Right ventricle myocardium inferior (tissue), 1 donor: ENCODE data around the gene SNORC. TPM values are rescaled to one million over a fixed set of nuclear protein-coding genes. Genes with fewer than 3 reads are reported as not detected.
"Not testable (repeated sequence)": the region's sequence is repeated elsewhere in the genome, so short reads cannot be mapped to it uniquely, and the experiment has no call there.

Experiments
- ATAC-seq: fragments of 200-7000 bp; cut with Tn5 transposase; one replicate; pipeline ENCODE4 v1.9.1; 2020; ENCODE audit warnings: mild to moderate bottlenecking, moderate library complexity
- DNase-seq: peaks from one replicate; pipeline ENCODE4 v3.0.0; 2021; ENCODE audit errors: missing footprints
- intact Hi-C: fragments of 100-400 bp; cut with DNase I; formaldehyde crosslinking; loops from one replicate; pipeline ENCODE4 v1.11.0; 2022
- total RNA-seq: library from RNA; stranded (reverse); fragmentation: NEBNext Ultra II Directional; extraction: Animal tissue kit (Norgen Biotek cat#: 25700); gene quantifications from one replicate; pipeline ENCODE4 v1.2.1, GENCODE V29; 2021
- donor health status: DM: no; HTN: yes; CAD: no; lungs with severe emphysema.

The SNORC gene
- total RNA-seq, 1 donor from 2014 or later: 0.46 TPM

- DNase-seq: peak; percentile 65
- ATAC-seq: peak; percentile 42
Observed at GRCh38 chr2:232890896-232891601, 21.0 kb downstream of the SNORC start.

GRCh38 chr2:232891621-232892071, 21.6 kb downstream of the SNORC start:
- ATAC-seq (no peak), DNase-seq (peak; percentile 35)
- intact Hi-C loops: no loop called here

More at GRCh38 chr2:232890896-232891601, 21.0 kb downstream of the SNORC start:
- intact Hi-C loops: no loop called here

- DNase-seq: peak; percentile 42
- ATAC-seq: no peak
- intact Hi-C loops: no loop called here
Observed at GRCh38 chr2:232892221-232892620, 22.2 kb downstream of the SNORC start.

- intact Hi-C loops: no loop called here
- ATAC-seq: no peak
- DNase-seq: peak; percentile 39
Observed at GRCh38 chr2:232892843-232893242, 22.8 kb downstream of the SNORC start.

GRCh38 chr2:232893834-232894233, 23.8 kb downstream of the SNORC start:
- ATAC-seq: no peak
- DNase-seq: peak; percentile 70
- intact Hi-C loops: no loop called here

- intact Hi-C loops: no loop called here
- peak; percentile 25 for DNase-seq
- ATAC-seq: no peak
Observed at GRCh38 chr2:232894251-232894650, 24.2 kb downstream of the SNORC start.

GRCh38 chr2:232894746-232895145, 24.7 kb downstream of the SNORC start:
- intact Hi-C loops: no loop called here
- peak; percentile 30 for DNase-seq
- no peak for ATAC-seq

GRCh38 chr2:232896111-232896510, 26.0 kb downstream of the SNORC start:
- intact Hi-C loops: no loop called here
- no peak for ATAC-seq

GRCh38 chr2:232896720-232897597, 26.9 kb downstream of the SNORC start:
- intact Hi-C loops: no loop called here
- peak; percentile 30 for DNase-seq
- ATAC-seq: no peak

More at GRCh38 chr2:232896111-232896510, 26.0 kb downstream of the SNORC start:
- DNase-seq: no peak

GRCh38 chr2:232897598-232898408, 27.7 kb downstream of the SNORC start:
- ATAC-seq (no peak), DNase-seq (peak; percentile 32)
- intact Hi-C loops: no loop called here

- intact Hi-C loops: no loop called here
- DNase-seq (peak; percentile 14), ATAC-seq (peak; percentile 23)
Observed at GRCh38 chr2:232898592-232899543, 28.8 kb downstream of the SNORC start.

- ATAC-seq: no peak
Observed at GRCh38 chr2:232900811-232901735, 31.0 kb downstream of the SNORC start.

GRCh38 chr2:232901736-232902578, 31.9 kb downstream of the SNORC start:
- DNase-seq: peak; percentile 43
- ATAC-seq: no peak
- intact Hi-C loops: no loop called here

More at GRCh38 chr2:232900811-232901735, 31.0 kb downstream of the SNORC start:
- intact Hi-C loops: no loop called here
- DNase-seq: peak; percentile 61

- ATAC-seq (no peak), DNase-seq (peak; percentile 15)
- intact Hi-C loops: no loop called here
Observed at GRCh38 chr2:232903989-232904388, 33.9 kb downstream of the SNORC start.

GRCh38 chr2:232906867-232907717, 37.0 kb downstream of the SNORC start:
- DNase-seq, ATAC-seq, intact Hi-C loops: not testable (repeated sequence)
